IMR-90 (cell line): ENCODE results near the gene ZC3H7B. TPM values are rescaled to one million over a fixed set of nuclear protein-coding genes. Genes with fewer than 3 reads are reported as not detected.

Experiments used
- ATAC-seq: fragments of 200-7000 bp; cut with Tn5 transposase; 2 replicates; pipeline ENCODE4 v1.9.1; 2020; ENCODE audit warnings: low read depth, mild to moderate bottlenecking, moderate library complexity
- BruUV-seq: library from RNA; stranded (reverse); fragments of 400-500 nt; replicated peaks from 2 replicates; lab custom pipeline; 2021; lab: Mats Ljungman, UMichigan
- CTCF ChIA-PET: fragments of 300-600 bp; formaldehyde crosslinking; extraction: SDS; loops from one replicate; lab custom pipeline; 2021; ENCODE audit warnings: antibody characterized with exemption; lab: Yijun Ruan, JAX
- POLR2A ChIA-PET: fragments of 300-600 bp; sonication (Branson Sonifier 250); formaldehyde crosslinking; loops from one replicate; lab custom pipeline; 2022; ENCODE audit warnings: antibody characterized with exemption; ENCODE audit not compliant: unreplicated experiment; lab: Charles Lee
- DNase-seq: peaks from one replicate; pipeline ENCODE4 v3.0.0; 2013
- H2AFZ ChIP-seq: replicated peaks from 2 replicates; pipeline ENCODE3; 2013; ENCODE audit warnings: low read length, mild to moderate bottlenecking; ENCODE audit not compliant: poor library complexity
- H2AK5ac ChIP-seq: 2 replicates; pipeline ENCODE4 v1.6.1; 2013; ENCODE audit warnings: low read depth, low read length, inconsistent platforms
- H2AK9ac ChIP-seq: replicated peaks from 2 replicates; pipeline ENCODE3; 2013; ENCODE audit warnings: mild to moderate bottlenecking, low read depth, low read length, moderate library complexity; ENCODE audit not compliant: poor library complexity
- H2BK120ac ChIP-seq: 2 replicates; pipeline ENCODE4 v1.6.1; 2013; ENCODE audit warnings: low read depth, low read length, inconsistent platforms
- H2BK15ac ChIP-seq: 3 replicates; pipeline ENCODE4 v1.6.1; 2013; ENCODE audit warnings: low read depth, low read length, inconsistent platforms
- H2BK20ac ChIP-seq: 2 replicates; pipeline ENCODE4 v1.6.1; 2013; ENCODE audit warnings: low read depth, mild to moderate bottlenecking, inconsistent platforms, low read length, moderate library complexity
- H2BK5ac ChIP-seq: 2 replicates; pipeline ENCODE4 v1.6.1; 2013; ENCODE audit warnings: mild to moderate bottlenecking, low read depth, low read length, inconsistent platforms; ENCODE audit not compliant: poor library complexity, severe bottlenecking
- H3K14ac ChIP-seq: replicated peaks from 2 replicates; pipeline ENCODE4 v1.6.1; 2013; ENCODE audit warnings: low read depth, low read length, inconsistent platforms
- H3K18ac ChIP-seq: 2 replicates; pipeline ENCODE4 v1.6.1; 2013; ENCODE audit warnings: low read depth, low read length, control low read depth
- H3K23ac ChIP-seq: 2 replicates; pipeline ENCODE4 v1.6.1; 2013; ENCODE audit warnings: low read depth, low read length, inconsistent platforms
- H3K27ac ChIP-seq: 2 replicates; pipeline ENCODE4 v1.5.1; 2013; ENCODE audit warnings: mild to moderate bottlenecking, control low read depth, low read length; ENCODE audit not compliant: insufficient read depth
- H3K27me3 ChIP-seq: 2 replicates; pipeline ENCODE4 v1.6.1; 2013; ENCODE audit warnings: low read length; ENCODE audit not compliant: control insufficient read depth, insufficient read depth
- H3K36me3 ChIP-seq: 2 replicates; pipeline ENCODE4 v1.6.1; 2013; ENCODE audit warnings: low read length, mixed read lengths; ENCODE audit not compliant: control insufficient read depth, insufficient read depth
- H3K4ac ChIP-seq: 2 replicates; pipeline ENCODE4 v1.6.1; 2013; ENCODE audit warnings: low read depth, low read length, inconsistent platforms
- H3K4me1 ChIP-seq: 2 replicates; pipeline ENCODE4 v1.6.1; 2013; ENCODE audit warnings: low read length, mixed read lengths; ENCODE audit not compliant: control insufficient read depth, insufficient read depth
- H3K4me2 ChIP-seq: 2 replicates; pipeline ENCODE4 v1.6.1; 2013; ENCODE audit warnings: low read depth, mild to moderate bottlenecking, control low read depth, low read length, moderate library complexity
- H3K4me3 ChIP-seq: 2 replicates; pipeline ENCODE4 v1.5.1; 2013; ENCODE audit warnings: low read depth, mild to moderate bottlenecking, control low read depth, low read length, moderate library complexity; ENCODE audit not compliant: insufficient read depth
- H3K56ac ChIP-seq: 2 replicates; pipeline ENCODE4 v1.6.1; 2013; ENCODE audit warnings: low read length, inconsistent platforms; ENCODE audit not compliant: insufficient read depth; ENCODE audit errors: extremely low read depth
- H3K79me1 ChIP-seq, 2 experiments: 2 replicates each; pipeline ENCODE4 v1.6.1; 2013; ENCODE audit warnings: low read length in 2 of 2, inconsistent platforms in 1 of 2, low read depth in 1 of 2
- H3K9ac ChIP-seq: 2 replicates; pipeline ENCODE4 v1.6.1; 2013; ENCODE audit warnings: low read depth, low read length, control low read depth
- H3K9me1 ChIP-seq: 2 replicates; pipeline ENCODE4 v1.6.1; 2013; ENCODE audit warnings: low read length, inconsistent platforms; ENCODE audit not compliant: insufficient read depth
- H3K9me3 ChIP-seq: 2 replicates; pipeline ENCODE4 v1.6.1; 2013; ENCODE audit warnings: low read length; ENCODE audit not compliant: control insufficient read depth, insufficient read depth
- H4K20me1 ChIP-seq: 2 replicates; pipeline ENCODE4 v1.6.1; 2013; ENCODE audit warnings: low read length, inconsistent platforms; ENCODE audit not compliant: insufficient read depth
- H4K5ac ChIP-seq: 2 replicates; pipeline ENCODE4 v1.6.1; 2013; ENCODE audit warnings: mild to moderate bottlenecking, low read depth, low read length, control low read depth
- H4K8ac ChIP-seq, 2 experiments: 2 replicates each; pipeline ENCODE4 v1.6.1; 2013; ENCODE audit warnings: low read depth in 2 of 2, low read length in 2 of 2, control low read depth in 1 of 2, inconsistent platforms in 1 of 2
- H4K91ac ChIP-seq: 2 replicates; pipeline ENCODE4 v1.6.1; 2013; ENCODE audit warnings: low read depth, low read length, inconsistent platforms; ENCODE audit not compliant: insufficient read depth
- BHLHE40 ChIP-seq: fragments of 150-350 bp; IDR thresholded peaks from 2 replicates; pipeline ENCODE4 v1.6.1; 2016; ENCODE audit warnings: mild to moderate bottlenecking, low read depth, low read length
- CHD1 ChIP-seq: IDR thresholded peaks from 2 replicates; pipeline ENCODE4 v1.6.1; 2012; ENCODE audit warnings: low read depth, low read length, improper control_type of control experiment
- MAZ ChIP-seq: IDR thresholded peaks from 2 replicates; pipeline ENCODE4 v1.6.1; 2012; ENCODE audit warnings: low read depth, mild to moderate bottlenecking, low read length, improper control_type of control experiment, moderate library complexity, borderline replicate concordance
- MXI1 ChIP-seq: IDR thresholded peaks from 2 replicates; pipeline ENCODE4 v1.6.1; 2012; ENCODE audit warnings: low read depth, mild to moderate bottlenecking, low read length, moderate library complexity, borderline replicate concordance
- NFE2L2 ChIP-seq: fragments of 150-350 bp; IDR thresholded peaks from 2 replicates; pipeline ENCODE4 v1.6.1; 2016; ENCODE audit warnings: low read depth, mild to moderate bottlenecking, low read length
- RAD21 ChIP-seq: IDR thresholded peaks from 2 replicates; pipeline ENCODE4 v1.6.1; 2012; ENCODE audit warnings: low read length, improper control_type of control experiment
- RFX5 ChIP-seq: IDR thresholded peaks from 2 replicates; pipeline ENCODE4 v1.8.0; 2012; ENCODE audit warnings: low read depth, mild to moderate bottlenecking, low read length, moderate library complexity
- WGBS, 2 experiments: methylation state at CpG; one replicate each; pipeline versions ENCODE4 v1.1.5 to v1.1.7; 2013; ENCODE audit warnings: missing lambda C conversion rate in 2 of 2; ENCODE audit not compliant: insufficient read length in 1 of 2; ENCODE audit errors: extremely low coverage in 2 of 2; 5-methylcytosine and 5-hydroxymethylcytosine counted together
- dilution Hi-C: fragments of 300-500 bp; cut with HindIII; formaldehyde crosslinking; loops from one replicate; pipeline ENCODE4 v1.14.3; 2018; ENCODE audit warnings: low sequenced_read_pairs; ENCODE audit not compliant: unreplicated experiment
- in situ Hi-C: fragments of 300-500 bp; cut with MboI; formaldehyde crosslinking; loops from 3 replicates; pipeline ENCODE4 v1.14.3; 2019; ENCODE audit warnings: low sequenced_read_pairs, inconsistent platforms, mixed read lengths
- intact Hi-C: fragments of 100-400 bp; cut with micrococcal nuclease; formaldehyde crosslinking; loops from 2 replicates; pipeline ENCODE4 v1.10.0; 2022
- polyA plus RNA-seq, 3 experiments: library from polyadenylated mRNA; depleted of rRNA; stranded (reverse); fragments of >200 nt; gene quantifications; 2 replicates each; pipeline ENCODE4 v1.2.3, GENCODE V29; 2012; ENCODE audit warnings: low replicate concordance in 1 of 3
- total RNA-seq: library from RNA; depleted of rRNA; stranded (reverse); fragments of >200 nt; gene quantifications from 2 replicates; pipeline ENCODE4 v1.2.3, GENCODE V29; 2012
- TF ChIP-seq, protein P1 (sequence below): fragments of 150-350 bp; IDR thresholded peaks from 2 replicates; pipeline ENCODE4 v1.6.1; 2017; ENCODE audit warnings: mild to moderate bottlenecking, antibody characterized with exemption, low read length, low read depth
- TF ChIP-seq, protein P2 (sequence below): conservative IDR thresholded peaks from 2 replicates; pipeline ENCODE4 v1.5.1; 2012; ENCODE audit warnings: mild to moderate bottlenecking, low read depth, low read length, improper control_type of control experiment

ZC3H7B gene
- total and polyA plus RNA-seq, 2 of the 4 experiments (the other 2 are of a cell fraction): 37.6 to 72.3 TPM

DNA sequence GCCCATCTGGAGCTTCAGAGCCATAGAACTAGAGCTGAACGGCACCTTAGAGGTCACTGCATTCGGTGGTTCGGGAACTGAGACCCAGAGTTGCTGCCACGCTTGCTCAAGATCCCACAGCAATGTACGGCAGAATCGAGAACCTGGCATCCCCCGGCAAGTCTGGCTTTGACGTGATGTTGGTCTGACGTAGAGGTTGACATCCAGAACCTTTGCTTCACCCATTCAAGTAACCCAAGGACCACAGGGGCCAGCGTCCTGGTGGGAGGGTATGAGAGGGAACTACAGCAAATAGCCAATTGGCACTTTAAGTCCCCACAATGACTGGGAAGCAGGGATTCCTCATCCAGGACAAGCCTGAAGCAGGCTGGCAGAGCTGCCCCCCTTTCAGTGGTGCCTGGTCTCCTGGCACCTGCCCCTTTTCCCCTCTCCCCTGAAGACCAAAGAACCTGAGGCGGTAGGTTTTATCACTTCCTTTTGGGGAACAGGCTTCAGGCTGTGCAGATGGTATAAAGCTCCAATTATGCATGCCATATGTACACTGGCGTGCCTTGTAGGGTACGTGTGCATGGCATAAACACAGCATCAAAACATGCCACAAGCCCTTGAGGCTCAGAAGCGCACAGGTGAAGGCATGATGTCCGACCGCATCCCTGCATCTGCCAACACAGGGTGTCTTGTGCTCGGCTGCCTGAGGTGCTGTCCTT is 65.2 kb downstream of the ZC3H7B start:
- BruUV-seq: no TSS peak
- Histone ChIP-seq H2AK9ac (peak overlapping the region; percentile 94), H2BK20ac (no peak overlapping the region), H4K20me1 (peaks cover 13% of the 10 kb centered on the region; the same call in 1 of the 2 replicates), H3K9me3 (peaks cover 2% of the 10 kb centered on the region; the same call in 1 of the 2 replicates), H3K4me3 (no peak overlapping the region), H2AK5ac (peak overlapping the region; percentile 85; the same call in 1 of the 2 replicates), H3K27me3 (peaks cover 3% of the 10 kb centered on the region; the same call in 1 of the 2 replicates), H3K9ac (no peak overlapping the region), H3K36me3 (peaks cover 3% of the 10 kb centered on the region; the same call in 1 of the 2 replicates), H3K4ac (no peak overlapping the region), H4K91ac (peak overlapping the region; percentile 2), H4K5ac (no peak overlapping the region), H4K8ac (peak overlapping the region in 1 of 2 experiments; percentile 59; a peak in 1 of 4 replicates), H3K9me1 (peaks cover 4% of the 10 kb centered on the region), H2BK15ac (no peak overlapping the region), H2BK5ac (no peak overlapping the region), H2AFZ (peak overlapping the region; percentile 80), H3K56ac (no peak overlapping the region), H3K14ac (0 out of 2 replicates have a peak overlapping the region, but pooled peaks have one; percentile 30), H3K27ac (no peak overlapping the region), H3K4me1 (peaks cover 11% of the 10 kb centered on the region), H3K4me2 (peak overlapping the region; percentile 28; the same call in 1 of the 2 replicates), H3K23ac (0 out of 2 replicates have a peak overlapping the region, but pooled peaks have one; percentile 2), H3K79me1 (peaks cover 0 to 9% of the 10 kb centered on the region in 2 experiments; a peak in 1 of 4 replicates), H3K18ac (no peak overlapping the region), H2BK120ac (no peak overlapping the region; the same call in 1 of the 2 replicates)
- no peak for DNase-seq
- in situ Hi-C loops (no loop called here), dilution Hi-C loops (no loop called here), intact Hi-C loops (no loop called here)
- POLR2A ChIA-PET: interaction anchor here (0.6 kb wide), 1 partner anchor 12 kb away, joined by 3 read pairs; no protein-coding TSS in a partner anchor
- WGBS, 2 experiments: 69% methylated on average over 7 of the region's 17 CpGs; no CpG with 5 or more reads in 1 of the 2 experiments
- CTCF ChIA-PET: interaction anchor here (0.5 to 0.8 kb wide), 3 partner anchors 15 to 195 kb away, joined by 3 to 4 read pairs (median 3); no protein-coding TSS in a partner anchor
- no peak for ATAC-seq
- TF ChIP-seq, protein P1, sequence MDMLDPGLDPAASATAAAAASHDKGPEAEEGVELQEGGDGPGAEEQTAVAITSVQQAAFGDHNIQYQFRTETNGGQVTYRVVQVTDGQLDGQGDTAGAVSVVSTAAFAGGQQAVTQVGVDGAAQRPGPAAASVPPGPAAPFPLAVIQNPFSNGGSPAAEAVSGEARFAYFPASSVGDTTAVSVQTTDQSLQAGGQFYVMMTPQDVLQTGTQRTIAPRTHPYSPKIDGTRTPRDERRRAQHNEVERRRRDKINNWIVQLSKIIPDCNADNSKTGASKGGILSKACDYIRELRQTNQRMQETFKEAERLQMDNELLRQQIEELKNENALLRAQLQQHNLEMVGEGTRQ: no peak
- TF ChIP-seq MXI1 (no peak), RAD21 (no peak), RFX5 (no peak), CHD1 (no peak), MAZ (no peak), NFE2L2 (no peak), BHLHE40 (no peak)
- TF ChIP-seq, protein P2, sequence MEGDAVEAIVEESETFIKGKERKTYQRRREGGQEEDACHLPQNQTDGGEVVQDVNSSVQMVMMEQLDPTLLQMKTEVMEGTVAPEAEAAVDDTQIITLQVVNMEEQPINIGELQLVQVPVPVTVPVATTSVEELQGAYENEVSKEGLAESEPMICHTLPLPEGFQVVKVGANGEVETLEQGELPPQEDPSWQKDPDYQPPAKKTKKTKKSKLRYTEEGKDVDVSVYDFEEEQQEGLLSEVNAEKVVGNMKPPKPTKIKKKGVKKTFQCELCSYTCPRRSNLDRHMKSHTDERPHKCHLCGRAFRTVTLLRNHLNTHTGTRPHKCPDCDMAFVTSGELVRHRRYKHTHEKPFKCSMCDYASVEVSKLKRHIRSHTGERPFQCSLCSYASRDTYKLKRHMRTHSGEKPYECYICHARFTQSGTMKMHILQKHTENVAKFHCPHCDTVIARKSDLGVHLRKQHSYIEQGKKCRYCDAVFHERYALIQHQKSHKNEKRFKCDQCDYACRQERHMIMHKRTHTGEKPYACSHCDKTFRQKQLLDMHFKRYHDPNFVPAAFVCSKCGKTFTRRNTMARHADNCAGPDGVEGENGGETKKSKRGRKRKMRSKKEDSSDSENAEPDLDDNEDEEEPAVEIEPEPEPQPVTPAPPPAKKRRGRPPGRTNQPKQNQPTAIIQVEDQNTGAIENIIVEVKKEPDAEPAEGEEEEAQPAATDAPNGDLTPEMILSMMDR: no peak
